Dedifferentiated amniotic fluid mesenchymal stem cell (primary cell): Measurements from ENCODE around the gene DENR.
"Not testable (repeated sequence)": the region's sequence is repeated elsewhere in the genome, so short reads cannot be mapped to it uniquely, and the experiment has no call there.

Source experiments
- DNase-seq: peaks from one replicate; pipeline ENCODE4 v3.0.0-alpha.2; 2016; ENCODE audit errors: extremely low spot score

The DENR gene, protein sequence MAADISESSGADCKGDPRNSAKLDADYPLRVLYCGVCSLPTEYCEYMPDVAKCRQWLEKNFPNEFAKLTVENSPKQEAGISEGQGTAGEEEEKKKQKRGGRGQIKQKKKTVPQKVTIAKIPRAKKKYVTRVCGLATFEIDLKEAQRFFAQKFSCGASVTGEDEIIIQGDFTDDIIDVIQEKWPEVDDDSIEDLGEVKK

DNA sequence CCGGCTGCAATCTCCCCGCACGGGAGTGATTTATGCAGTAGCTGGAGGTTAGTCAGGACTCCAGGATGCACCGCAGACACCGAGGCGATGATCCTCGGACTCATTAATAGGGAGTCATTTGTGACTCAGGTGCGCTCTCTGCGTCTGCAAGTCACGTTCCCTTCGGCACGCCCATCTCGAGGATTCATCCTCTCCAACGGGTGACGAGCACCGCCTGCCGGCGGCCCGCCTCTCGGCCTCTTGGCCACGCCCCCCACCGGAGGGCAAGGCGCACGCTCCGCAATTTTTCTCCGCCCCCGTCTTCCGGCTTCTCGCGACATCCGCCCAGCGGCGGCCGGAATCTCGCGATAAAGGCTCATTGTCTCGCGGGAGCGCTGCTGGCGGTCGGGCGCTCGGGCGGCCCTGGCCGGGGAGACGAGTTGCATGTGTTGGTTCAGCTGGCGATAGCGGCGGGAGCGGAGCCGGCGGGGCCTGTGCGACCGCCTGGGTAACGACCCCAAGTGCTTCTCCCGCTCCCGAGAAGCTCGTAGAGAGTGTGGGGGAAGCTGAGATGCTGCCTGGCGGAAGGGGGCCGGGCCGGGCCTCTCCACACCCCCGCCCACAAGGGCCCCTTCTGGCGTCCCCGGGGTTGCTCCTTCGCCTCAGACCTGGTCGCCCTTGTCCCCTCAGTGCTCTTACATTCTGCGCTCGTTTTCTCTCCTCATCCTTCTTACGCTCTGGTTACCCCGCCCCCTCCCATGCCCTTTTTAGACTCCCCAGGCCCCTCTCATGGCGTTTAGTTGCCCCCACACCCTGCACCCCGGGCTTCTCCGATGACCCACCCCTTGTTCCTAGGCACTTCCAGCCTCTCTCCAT lies at the start of gene DENR:
Gene DENR, plus strand, starts transcription at position 361 of the 855 bp plus-strand sequence. CDS start 878 bp downstream, outside the sequence.
- DNase-seq: peak; percentile 92

DNA sequence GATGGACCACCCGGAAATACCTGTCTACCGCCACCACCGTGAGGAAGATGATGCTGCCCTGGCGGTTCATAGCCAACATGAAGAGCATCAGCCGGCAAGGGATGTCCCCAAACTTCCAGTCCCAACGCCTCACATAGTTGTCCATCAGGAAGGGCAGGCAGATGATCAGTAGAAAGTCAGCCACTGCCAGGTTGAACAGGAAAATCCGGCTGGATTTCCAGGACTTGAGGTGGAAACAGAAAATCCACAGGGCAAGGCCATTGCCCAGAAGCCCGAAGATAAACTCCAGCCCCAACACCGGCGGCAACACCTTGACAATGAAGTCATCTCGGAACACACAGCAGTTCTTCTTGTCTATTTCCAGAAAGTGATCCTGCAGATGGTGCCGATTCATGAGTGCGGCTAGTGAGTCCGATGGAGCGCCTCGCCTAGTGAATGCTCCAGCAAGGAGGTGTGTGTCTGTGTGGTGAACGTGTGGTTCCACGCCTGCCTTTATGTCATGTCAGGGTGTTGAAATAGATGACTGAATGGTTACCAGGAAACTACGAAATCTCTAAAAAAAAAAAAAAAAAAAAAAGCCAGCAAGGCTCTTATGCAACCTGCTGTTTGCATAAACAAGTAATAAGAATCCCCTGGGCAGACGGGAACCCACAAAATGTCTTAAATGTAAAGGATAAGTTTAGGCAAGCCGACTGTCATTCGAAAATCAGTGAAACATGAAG lies 49.6 kb upstream of the DENR start, which contains the start of gene HCAR2:
Gene HCAR2, minus strand, starts transcription at position 468 of the 722 bp plus-strand sequence. Its CDS starts 74 bp downstream, at position 394.
- DNase-seq: not testable (repeated sequence)

DNA sequence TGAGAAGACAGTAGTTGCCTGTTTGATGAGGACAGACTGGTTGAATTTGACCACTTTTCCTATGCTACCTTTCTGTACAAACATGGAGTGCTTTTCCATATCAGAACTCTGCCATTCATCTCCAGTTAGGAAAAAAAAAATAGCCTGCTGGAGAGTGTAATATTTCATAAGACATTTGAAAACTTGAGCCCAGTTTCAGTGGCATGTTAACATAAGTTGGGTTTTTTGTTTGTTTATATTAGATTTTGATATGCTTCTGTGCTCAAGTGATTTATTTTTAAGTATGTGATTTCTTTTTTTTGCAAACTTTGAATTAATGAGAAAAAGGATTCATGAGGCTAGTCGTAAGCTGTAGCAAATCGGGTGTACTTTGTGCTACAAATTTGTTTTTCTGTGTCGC lies 48.8 kb upstream of the DENR start:
- DNase-seq: not testable (repeated sequence)

DNA sequence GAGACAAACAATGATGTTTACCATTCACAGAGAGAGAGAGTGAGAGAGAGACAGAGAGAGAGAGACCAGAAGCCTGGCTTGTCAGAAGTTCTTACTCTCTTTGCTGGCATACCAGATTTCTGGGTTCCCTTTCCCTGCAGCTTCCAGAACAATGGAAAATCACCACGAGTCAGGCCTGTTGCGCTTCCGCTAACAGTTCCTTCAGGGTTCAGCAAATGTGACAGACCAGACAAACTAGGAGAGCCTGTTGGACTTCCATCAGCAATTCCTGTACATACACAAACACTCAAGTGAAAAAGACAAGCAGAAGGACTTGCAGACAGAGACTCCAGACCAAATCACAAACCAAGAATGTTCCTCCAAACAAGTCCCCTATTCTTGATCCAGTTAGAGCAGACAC lies 43.3 kb upstream of the DENR start:
- DNase-seq: not testable (repeated sequence)

DNA sequence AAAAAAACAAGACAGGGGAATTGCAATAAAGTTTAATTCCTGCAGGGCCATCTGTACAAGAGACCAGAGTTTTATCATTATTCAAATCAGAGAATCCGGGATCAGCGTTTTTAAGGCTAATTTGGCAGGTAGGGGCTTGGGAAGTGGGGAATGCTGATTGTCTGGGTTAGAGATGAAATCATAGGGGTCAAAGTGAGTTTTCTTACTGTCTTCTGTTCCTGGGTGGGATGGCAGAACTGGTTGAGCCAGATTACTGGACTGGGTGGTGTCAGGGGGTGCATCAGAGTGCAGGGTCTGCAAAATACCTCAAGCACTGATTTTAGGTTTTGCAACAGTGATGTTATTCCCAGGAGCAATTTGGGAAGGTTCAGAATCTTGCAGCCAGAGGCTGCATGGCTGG lies 42.3 kb upstream of the DENR start:
- not testable (repeated sequence) for DNase-seq

DNA sequence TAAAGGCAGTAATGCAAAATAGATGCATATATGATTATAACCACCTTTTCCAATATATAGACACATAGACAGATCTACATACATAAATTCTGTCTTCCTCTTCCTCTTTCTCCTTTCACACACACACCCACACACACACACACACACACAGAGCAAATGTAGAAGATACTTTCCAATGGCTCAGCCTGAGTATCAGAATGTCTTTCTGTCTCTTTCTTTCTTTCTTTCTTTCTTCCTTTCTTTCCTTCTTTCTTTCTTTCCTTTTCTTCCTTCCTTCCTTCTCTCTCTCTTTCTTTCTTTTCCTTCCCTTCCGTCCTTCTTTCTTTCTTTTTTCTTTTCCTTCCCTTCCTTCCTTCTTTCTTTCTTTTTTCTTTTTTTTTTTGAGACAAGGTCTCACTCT lies 41.4 kb upstream of the DENR start:
- not testable (repeated sequence) for DNase-seq

DNA sequence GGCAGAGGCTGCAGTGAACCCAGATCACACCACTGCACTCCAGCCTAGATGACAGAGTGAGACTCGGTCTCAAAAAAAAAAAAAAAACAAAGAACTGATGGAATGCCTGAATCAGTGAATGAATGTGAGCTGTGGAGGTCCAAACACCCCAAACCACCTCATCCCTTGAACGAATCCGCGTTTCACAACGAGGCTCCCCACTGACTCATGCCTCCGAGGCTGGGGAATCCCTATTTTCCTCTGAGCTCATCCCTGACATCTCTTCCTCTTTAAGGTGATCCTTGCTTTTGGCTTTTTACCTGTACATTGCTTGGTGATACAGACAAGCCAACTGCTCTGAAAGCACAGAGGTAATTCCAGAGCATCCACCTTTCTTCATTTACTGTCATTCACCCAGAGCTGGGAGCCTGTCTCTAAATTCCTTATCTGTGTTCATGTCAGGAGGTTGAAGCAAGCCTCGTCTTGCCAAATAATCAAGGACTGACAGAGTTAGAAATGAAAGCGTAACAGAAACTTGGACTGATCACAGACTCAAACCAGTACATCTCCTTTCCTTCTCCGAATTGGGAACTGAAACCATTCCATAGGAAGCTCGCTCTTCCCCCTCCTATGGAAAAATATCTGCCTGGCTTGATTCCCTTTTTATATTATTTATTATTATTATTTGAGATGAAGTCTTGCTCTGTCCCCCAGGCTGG lies 39.0 kb upstream of the DENR start:
- DNase-seq: not testable (repeated sequence)

DNA sequence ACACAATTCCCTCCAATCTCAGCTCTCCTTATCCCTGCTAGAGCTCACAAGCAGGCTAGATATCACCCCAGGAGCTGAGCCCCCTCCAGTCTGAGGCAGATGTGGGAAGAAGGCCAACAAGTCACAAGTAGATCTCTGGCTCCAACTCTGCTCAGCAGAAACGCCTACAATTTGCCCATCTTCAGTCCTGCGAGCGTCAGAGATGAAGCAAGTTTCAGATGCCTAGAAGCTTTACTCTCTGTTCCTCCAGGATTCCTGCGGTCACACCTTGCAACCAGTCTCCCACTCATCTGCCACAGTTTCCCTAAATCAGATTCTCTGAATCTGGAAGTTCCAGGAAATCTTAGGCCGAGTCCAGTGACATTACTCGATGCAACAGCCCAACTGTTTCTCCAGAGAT lies 37.4 kb upstream of the DENR start:
- not testable (repeated sequence) for DNase-seq

DNA sequence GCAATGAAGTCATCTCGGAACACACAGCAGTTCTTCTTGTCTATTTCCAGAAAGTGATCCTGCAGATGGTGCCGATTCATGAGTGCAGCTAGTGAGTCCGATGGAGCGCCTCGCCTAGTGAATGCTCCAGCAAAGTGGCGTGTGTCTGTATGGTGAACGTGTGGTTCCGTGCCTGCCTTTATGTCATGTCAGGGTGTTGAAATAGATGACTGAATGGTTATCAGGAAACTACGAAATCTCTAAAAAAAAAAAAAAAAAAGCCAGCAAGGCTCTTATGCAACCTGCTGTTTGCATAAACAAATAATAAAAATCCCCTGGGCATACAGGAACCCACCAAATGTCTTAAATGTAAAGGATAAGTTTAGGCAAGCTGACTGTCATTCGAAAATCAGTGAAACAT lies 36.0 kb upstream of the DENR start, which contains the start of gene HCAR3:
Gene HCAR3, minus strand, starts transcription at position 154 of the 400 bp plus-strand sequence. Its CDS starts 74 bp downstream, at position 80.
- not testable (repeated sequence) for DNase-seq

DNA sequence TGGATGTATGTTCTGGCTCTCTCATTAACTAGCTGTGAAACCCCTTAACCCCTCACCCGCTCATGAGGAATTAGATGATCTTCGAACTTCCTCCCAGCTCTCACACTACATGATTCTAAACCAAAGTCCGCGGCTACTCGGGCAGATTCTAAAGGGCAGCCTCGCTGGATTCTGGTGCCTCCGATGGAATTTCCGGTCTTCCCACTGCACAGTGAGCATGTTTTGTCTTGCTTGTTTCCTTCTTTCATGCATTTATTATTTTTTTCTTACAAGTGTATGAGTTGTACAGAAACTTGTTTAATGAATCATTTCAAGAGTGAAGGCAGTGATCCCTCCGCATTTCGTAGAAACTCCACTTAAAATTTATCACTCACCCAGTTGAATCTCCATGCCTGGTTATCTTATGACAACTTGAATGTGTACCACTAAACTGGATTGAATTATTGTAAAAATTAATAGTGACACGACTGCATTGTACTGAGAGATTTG lies 31.5 kb upstream of the DENR start:
- no peak for DNase-seq

DNA sequence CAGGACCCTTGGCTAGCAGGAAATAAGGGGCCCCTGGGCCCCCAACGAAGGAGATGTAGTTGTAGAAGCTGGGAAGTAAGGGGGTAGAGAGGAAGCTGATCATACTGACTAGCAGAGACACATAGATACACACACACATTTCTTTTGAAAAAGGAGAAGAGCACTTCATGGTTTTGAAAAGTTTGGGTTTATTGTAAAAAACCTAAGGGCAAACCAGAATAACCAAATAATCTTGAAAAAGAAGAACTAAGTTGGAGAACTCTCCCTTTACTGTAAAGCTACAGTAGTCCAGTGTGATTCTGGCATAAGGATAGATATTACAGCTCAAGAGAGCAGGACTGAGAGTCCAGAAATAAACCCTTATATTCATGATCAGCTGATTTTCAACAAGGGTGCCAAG lies 30.2 kb upstream of the DENR start:
- DNase-seq: no peak

DNA sequence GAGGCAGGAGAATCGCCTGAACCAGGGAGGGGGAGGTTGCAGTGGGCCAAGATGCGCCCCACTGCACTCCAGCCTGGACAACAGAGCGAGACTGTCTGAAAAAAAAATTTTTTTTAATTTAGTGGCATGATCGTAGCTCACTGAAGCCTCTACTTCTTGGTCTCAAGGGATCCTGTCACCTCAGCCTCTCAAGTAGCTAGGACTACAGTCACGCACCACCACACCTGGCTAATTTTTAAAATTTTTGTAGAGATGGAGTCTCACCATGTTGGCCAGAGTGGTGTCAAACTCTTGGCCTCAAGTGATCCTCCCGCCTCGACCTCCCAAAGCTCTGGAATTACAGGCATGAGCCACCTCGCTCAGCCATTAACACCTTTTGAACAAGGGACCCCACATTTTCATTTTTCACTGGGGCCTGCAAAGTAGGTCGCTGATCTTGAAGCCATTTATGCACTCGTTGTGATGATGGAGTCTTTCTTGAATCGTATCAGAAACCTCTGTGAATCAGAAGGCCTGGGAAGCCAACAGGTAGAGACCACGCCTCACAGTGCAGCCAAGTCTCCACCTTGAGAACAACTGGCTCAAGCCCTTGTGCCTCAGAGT lies 27.9 kb upstream of the DENR start:
- no peak for DNase-seq

DNA sequence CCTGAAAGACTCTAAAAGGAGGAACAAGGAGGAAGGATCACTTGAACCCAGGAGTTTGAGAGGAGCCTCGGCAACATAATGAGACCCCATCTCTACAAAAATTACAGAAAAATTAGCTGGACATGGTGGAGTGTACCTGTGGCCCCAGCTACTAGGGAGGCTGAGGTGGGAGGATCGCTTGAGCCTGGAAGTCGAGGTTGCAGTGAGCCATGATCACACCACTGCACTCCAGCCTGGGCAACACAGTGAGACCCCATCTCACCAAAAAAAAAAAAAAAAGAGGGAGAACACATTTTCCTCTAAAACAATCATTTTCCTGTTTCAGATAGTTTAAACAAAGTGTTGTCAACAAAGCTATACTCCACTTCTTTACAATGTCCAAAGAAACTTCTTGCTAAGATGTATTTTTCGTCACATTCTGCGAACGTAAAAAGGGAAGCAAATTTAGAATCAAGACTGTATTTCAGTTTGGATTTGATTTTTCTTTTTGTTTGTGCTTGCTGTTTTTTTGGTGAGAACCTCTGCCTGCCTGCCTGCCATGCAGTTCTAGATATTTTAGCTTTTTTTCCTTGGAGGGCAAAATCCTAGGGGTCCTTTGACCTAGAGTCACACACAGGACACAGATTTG lies 27.1 kb upstream of the DENR start:
- DNase-seq: no peak

DNA sequence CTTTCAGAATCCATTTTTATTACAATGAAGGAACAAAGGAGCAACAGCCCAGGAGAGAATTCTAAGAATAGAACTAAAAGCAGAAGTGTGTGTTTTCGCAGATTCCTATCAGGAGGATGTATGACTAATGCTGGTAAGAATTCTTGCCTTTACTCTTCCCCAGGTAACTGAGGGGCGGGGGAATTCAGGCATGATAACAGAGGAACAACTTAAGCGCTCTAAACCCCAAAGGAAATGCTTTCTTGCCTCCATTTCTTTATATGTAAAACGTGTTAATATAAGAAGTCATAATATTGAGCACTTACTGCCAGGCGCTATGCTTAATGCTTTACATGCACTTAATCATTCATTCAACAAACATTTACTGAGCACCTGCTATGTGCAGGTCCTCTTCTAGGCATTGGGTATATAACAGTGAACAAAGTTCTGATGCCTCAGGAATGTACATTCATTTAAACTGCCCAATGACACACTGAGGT lies 26.5 kb upstream of the DENR start:
- DNase-seq: no peak

DNA sequence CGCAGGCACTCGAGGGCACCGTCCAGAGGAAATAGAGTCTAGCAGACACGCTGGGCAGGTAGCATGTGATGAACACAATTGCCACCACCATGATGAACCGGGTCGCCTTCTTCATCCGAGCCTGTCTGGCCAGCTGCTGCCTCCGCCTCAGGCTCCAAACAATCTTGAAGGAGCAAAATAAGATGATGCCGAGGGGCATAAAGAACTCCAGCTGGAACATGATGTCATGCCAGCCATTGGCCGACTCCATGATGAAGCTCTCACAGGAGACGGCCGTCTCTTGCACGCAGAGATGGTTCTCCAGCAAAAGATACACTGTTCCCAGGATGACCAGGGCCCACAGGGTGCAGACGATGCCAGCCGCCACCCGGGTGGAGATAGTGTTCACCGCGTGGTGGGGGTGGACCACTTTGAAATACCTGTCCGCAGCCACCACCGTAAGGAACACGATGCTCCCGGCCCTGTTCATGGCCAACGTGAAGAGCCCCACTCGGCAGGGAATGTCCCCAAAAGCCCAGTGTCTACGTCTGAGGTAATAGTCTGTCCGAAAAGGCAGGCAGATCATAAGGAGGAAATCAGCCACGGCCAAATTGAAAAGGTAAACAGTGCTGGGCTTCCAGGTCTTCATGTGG lies 22.9 kb upstream of the DENR start:
- no peak for DNase-seq

DNA sequence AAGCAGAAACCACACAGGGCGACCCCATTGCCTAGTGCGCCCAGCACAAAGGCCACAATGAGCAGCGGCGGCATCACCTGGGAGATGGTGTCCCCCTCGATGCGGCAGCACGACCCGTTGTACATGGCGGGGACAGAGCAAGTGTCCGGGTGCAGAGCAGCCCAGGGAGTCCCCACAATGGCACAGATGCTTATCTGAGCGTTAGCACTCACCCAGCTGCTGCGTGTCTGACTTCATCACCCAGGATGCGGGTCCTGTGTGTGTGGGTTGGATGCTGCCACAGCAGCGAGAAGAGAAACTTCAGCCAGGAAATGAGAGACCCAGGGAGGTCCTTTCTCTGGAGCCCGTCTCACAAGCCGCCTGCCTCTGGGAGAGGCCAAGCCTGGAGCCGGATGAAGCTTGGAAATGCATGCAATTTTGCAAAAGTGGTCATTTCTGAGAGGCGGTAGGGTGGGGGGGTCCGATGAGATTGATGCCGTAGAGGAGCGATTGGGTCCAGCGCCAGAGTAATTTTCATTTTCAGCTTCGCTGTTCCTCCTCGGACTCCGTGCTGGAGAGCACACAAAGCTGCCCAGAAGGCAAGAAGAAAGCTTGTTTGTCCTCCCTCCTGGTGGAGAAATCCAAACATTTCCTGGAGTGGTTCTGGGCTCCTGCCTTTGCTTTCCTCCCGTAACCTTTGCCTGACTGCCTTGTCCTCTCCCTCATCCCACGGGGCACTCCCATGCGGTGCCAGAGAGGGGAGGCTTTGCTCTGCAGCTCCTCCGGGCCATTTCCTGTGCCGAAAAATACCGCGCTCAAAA lies 22.2 kb upstream of the DENR start, which contains the start of gene HCAR1:
Gene HCAR1, minus strand, starts transcription at position 630 of the 800 bp plus-strand sequence. Its CDS starts 505 bp downstream, at position 125.
- DNase-seq: no peak

DNA sequence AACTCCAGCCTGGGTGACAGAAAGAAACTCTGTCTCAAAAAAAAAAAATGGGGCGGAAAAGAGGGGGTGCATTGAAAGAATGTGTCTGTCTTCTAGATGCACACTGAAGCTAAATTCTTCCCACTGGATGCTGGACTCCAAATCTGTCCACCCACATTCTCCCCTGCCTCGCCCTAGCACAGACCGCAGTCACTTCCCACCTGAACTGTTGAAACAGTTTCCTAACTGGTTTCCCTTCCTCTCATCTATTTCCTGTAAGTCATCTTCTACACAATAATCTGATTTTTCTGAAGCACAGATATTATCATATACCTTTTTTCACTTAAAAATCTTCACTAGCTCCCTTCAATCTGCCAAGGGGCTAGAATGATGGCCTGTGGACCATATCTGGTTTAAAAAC lies 20.5 kb upstream of the DENR start:
- DNase-seq: no peak

DNA sequence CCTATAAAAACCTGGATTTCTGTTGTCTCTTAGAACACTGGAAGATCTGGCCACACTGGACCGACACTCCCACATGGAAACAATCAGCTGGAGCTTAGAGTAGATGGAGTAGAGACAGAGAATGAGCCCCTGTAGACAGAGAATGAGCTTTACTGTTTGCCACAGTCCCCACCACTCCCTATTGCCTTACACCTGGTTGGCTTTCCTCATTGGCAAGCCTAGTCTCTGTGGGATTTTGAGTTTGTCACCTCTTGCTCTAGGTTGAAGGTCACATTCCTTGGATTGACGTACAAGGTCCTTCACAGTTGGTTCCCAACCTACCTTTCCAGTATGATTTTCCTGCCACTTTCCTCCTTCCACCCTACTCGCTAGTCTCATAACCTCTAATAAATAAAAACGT lies 20.0 kb upstream of the DENR start:
- no peak for DNase-seq

DNA sequence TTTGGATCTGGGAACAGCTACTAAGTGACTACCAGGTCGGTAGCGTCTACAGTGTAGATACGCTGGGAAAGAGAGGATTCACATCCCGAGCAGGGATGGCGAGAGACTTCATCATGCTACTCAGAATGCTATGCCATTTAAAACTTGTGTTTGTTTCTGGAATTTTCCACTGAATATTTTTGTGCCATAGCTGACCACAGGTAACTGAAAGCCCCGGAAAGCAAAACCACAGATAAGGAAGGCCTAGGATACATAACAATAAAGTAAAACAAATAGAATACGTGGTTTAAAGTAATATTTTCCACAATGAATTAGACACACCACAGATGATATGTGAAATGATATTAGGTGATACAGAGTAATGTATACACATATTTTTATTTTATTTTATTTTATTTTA lies 14.1 kb upstream of the DENR start:
- no peak for DNase-seq
